B cell (primary cell): ENCODE data around the gene ANKFN1. TPM values are rescaled to one million over a fixed set of nuclear protein-coding genes. Genes with fewer than 3 reads are reported as not detected.

Experiments used
- ATAC-seq: fragments of 200-7000 bp; cut with Tn5 transposase; one replicate; pipeline ENCODE4 v1.10.0; 2021; ENCODE audit warnings: low read depth, mild to moderate bottlenecking, moderate number of reproducible peaks, moderate library complexity
- CTCF ChIA-PET: fragments of 350-600 bp; sonication (Branson Sonifier 250); formaldehyde crosslinking; loops from one replicate; lab custom pipeline; 2021; ENCODE audit warnings: antibody characterized with exemption, inconsistent platforms; lab: Charles Lee
- POLR2A ChIA-PET: fragments of 350-600 bp; sonication (Branson Sonifier 250); formaldehyde crosslinking; loops from one replicate; lab custom pipeline; 2021; ENCODE audit warnings: antibody characterized with exemption; lab: Charles Lee
- DNase-seq: peaks from one replicate; pipeline ENCODE4 v3.0.0; 2013
- H2AFZ ChIP-seq: 2 replicates; pipeline ENCODE4 v1.6.1; 2012; ENCODE audit warnings: mild to moderate bottlenecking, low read depth, low read length; ENCODE audit not compliant: insufficient read depth, poor library complexity, severe bottlenecking
- H3K27ac ChIP-seq, 2 donors: 1 replicate in 1 of 2; 2 replicates in 1 of 2; pipeline ENCODE4 v1.5.1; 2012 to 2013; ENCODE audit warnings: low read length in 2 of 2, mild to moderate bottlenecking in 2 of 2, moderate library complexity in 1 of 2
- H3K27me3 ChIP-seq, 4 experiments: fragments of 200-600 bp in 1 of 4; sonication (generic) in 1 of 4; replicated peaks in 1 of 4; 1 replicate in 2 of 4; 2 replicates in 2 of 4; pipeline versions ENCODE4 v1.6.1 to v1.7.0; 2013 to 2016; ENCODE audit warnings: low read length in 3 of 4, mild to moderate bottlenecking in 2 of 4, mixed read lengths in 1 of 4, moderate library complexity in 1 of 4; ENCODE audit not compliant: insufficient read depth in 4 of 4, control insufficient read depth in 3 of 4; ENCODE audit errors: control extremely low read depth in 1 of 4
- H3K36me3 ChIP-seq, 2 experiments: replicated peaks in 1 of 2; 1 replicate in 1 of 2; 2 replicates in 1 of 2; pipeline versions ENCODE4 v1.6.1 to v1.7.1; 2013; ENCODE audit warnings: low read length in 1 of 2; ENCODE audit not compliant: insufficient read depth in 2 of 2, control insufficient read depth in 1 of 2; ENCODE audit errors: control extremely low read depth in 1 of 2, extremely low read depth in 1 of 2
- H3K4me1 ChIP-seq, 2 donors: fragments of 200-600 bp in 1 of 2; sonication (generic) in 1 of 2; 1 replicate in 1 of 2; 2 replicates in 1 of 2; pipeline versions ENCODE4 v1.5.1 to v1.6.1; 2013 to 2017; ENCODE audit warnings: low read length in 2 of 2; ENCODE audit not compliant: control insufficient read depth in 2 of 2, insufficient read depth in 2 of 2
- H3K4me2 ChIP-seq: replicated peaks from 2 replicates; pipeline ENCODE3; 2012; ENCODE audit warnings: mild to moderate bottlenecking, low read depth, low read length; ENCODE audit not compliant: poor library complexity, severe bottlenecking
- H3K4me3 ChIP-seq, 5 experiments: fragments of 200-600 bp in 1 of 5; sonication (generic) in 1 of 5; 1 replicate in 3 of 5; 2 replicates in 2 of 5; pipeline versions ENCODE4 v1.5.1 to v1.7.0; 2011 to 2016; ENCODE audit warnings: low read length in 4 of 5, mild to moderate bottlenecking in 4 of 5, low read depth in 2 of 5, control low read depth in 1 of 5, moderate library complexity in 1 of 5; ENCODE audit not compliant: insufficient read depth in 1 of 5; ENCODE audit errors: control extremely low read depth in 1 of 5, extremely low read depth in 1 of 5
- H3K79me2 ChIP-seq: fragments of 200-600 bp; sonication (generic); one replicate; pipeline ENCODE4 v1.6.0; 2016; ENCODE audit warnings: low read length; ENCODE audit not compliant: control insufficient read depth, insufficient read depth
- H3K9ac ChIP-seq: fragments of 200-600 bp; sonication (generic); 2 replicates; pipeline ENCODE4 v1.6.1; 2017; ENCODE audit warnings: mild to moderate bottlenecking, low read length, moderate library complexity
- H3K9me3 ChIP-seq, 3 donors: one replicate each; pipeline versions ENCODE4 v1.6.1 to v1.7.1; 2013; ENCODE audit warnings: low read length in 2 of 3; ENCODE audit not compliant: control insufficient read depth in 2 of 3, insufficient read depth in 1 of 3; ENCODE audit errors: control extremely low read depth in 1 of 3
- H4K20me1 ChIP-seq: 2 replicates; pipeline ENCODE4 v1.6.0; 2012; ENCODE audit warnings: mild to moderate bottlenecking, low read length; ENCODE audit not compliant: insufficient read depth, control insufficient read depth, poor library complexity, severe bottlenecking
- H3K27ac Mint-ChIP-seq: one replicate; pipeline ENCODE4 v1.8.0; 2021; ENCODE audit warnings: mixed read lengths
- H3K27me3 Mint-ChIP-seq: one replicate; pipeline ENCODE4 v1.8.0; 2021; ENCODE audit warnings: mixed read lengths
- H3K4me1 Mint-ChIP-seq: one replicate; pipeline ENCODE4 v1.8.0; 2021; ENCODE audit warnings: mixed read lengths
- H3K4me3 Mint-ChIP-seq: one replicate; pipeline ENCODE4 v1.8.0; 2021; ENCODE audit warnings: mixed read lengths
- H3K9me3 Mint-ChIP-seq: one replicate; pipeline ENCODE4 v1.8.0; 2022; ENCODE audit warnings: mixed read lengths; ENCODE audit not compliant: insufficient read depth
- EZH2 ChIP-seq: IDR thresholded peaks from 2 replicates; pipeline ENCODE4 v1.6.1; 2012; ENCODE audit warnings: borderline replicate concordance, low read depth, mild to moderate bottlenecking, moderate library complexity, low read length; ENCODE audit not compliant: insufficient read depth, poor library complexity, severe bottlenecking
- WGBS: methylation state at CpG from one replicate; pipeline ENCODE4 v1.1.5; 2013; ENCODE audit warnings: missing lambda C conversion rate; ENCODE audit not compliant: insufficient coverage; 5-methylcytosine and 5-hydroxymethylcytosine counted together
- intact Hi-C: fragments of 100-400 bp; cut with micrococcal nuclease; formaldehyde crosslinking; loops from one replicate; pipeline ENCODE4 v1.10.0; 2022
- polyA plus RNA-seq: library from polyadenylated mRNA; depleted of rRNA; stranded (reverse); fragments of >200 nt; gene quantifications from 2 replicates; pipeline ENCODE4 v1.2.3, GENCODE V29; 2012
- total RNA-seq, 2 donors: library from RNA; stranded (reverse); fragments of 120-200 nt in 1 of 2; gene quantifications; 1 replicate in 1 of 2; 2 replicates in 1 of 2; pipeline versions ENCODE4 v1.2.3 to v1.2.4, GENCODE V29; 2013 to 2022
- TF ChIP-seq, protein P1 (sequence below): fragments of 200-600 bp; IDR thresholded peaks from one replicate; pipeline ENCODE4 v1.8.0; 2022; ENCODE audit warnings: antibody characterized with exemption, mild to moderate bottlenecking

ANKFN1 gene
- total and polyA plus RNA-seq, 2 donors (not counting 1 experiment from before 2014, with no cell fraction given), result not detected

DNA sequence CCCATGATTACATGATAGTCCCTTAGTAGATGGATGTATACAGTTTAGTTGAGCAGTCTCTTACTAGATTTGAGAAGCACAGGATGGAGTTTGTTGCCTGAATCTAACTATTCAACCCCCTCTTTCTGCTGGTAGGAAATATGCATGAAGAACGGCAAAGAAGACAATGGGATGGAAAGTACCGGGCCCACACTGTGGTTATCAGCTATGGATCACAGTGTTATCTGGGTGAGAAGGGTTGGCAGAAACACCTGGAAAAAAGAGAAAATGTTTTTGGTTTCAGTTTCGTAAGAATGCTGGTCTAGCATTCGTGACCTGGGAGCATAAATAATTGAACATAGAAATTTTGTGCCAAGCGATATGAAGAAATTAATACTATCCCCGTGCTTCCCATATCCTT lies 53.1 kb downstream of the ANKFN1 start:
- Histone ChIP-seq H3K27me3 (no peaks in the 10 kb centered on the region), H3K36me3 (no peaks in the 10 kb centered on the region), H2AFZ (no peak overlapping the region), H3K4me3 (no peak overlapping the region), H3K4me2 (no peak overlapping the region), H3K27ac (no peak overlapping the region), H4K20me1 (no peaks in the 10 kb centered on the region), H3K79me2 (no peaks in the 10 kb centered on the region), H3K4me1 (no peaks in the 10 kb centered on the region), H3K9ac (no peak overlapping the region), H3K9me3 (peaks cover 0 to 10% (median 0%) of the 10 kb centered on the region in 3 donors)
- ATAC-seq (no peak), DNase-seq (no peak)
- 88% methylated on average over 5 of the region's 6 CpGs for WGBS
- intact Hi-C loops, result no loop called here
- H3K9me3 Mint-ChIP-seq, result peaks cover 3% of the 10 kb centered on the region
- CTCF ChIA-PET, result no interaction called here
- H3K4me3 Mint-ChIP-seq, result no peak overlapping the region
- H3K27me3 Mint-ChIP-seq, result no peaks in the 10 kb centered on the region
- TF ChIP-seq EZH2, result no peak
- TF ChIP-seq, protein P1, sequence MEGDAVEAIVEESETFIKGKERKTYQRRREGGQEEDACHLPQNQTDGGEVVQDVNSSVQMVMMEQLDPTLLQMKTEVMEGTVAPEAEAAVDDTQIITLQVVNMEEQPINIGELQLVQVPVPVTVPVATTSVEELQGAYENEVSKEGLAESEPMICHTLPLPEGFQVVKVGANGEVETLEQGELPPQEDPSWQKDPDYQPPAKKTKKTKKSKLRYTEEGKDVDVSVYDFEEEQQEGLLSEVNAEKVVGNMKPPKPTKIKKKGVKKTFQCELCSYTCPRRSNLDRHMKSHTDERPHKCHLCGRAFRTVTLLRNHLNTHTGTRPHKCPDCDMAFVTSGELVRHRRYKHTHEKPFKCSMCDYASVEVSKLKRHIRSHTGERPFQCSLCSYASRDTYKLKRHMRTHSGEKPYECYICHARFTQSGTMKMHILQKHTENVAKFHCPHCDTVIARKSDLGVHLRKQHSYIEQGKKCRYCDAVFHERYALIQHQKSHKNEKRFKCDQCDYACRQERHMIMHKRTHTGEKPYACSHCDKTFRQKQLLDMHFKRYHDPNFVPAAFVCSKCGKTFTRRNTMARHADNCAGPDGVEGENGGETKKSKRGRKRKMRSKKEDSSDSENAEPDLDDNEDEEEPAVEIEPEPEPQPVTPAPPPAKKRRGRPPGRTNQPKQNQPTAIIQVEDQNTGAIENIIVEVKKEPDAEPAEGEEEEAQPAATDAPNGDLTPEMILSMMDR, result no peak
- POLR2A ChIA-PET, result no interaction called here
- H3K4me1 Mint-ChIP-seq, result no peaks in the 10 kb centered on the region
- H3K27ac Mint-ChIP-seq, result no peak overlapping the region

DNA sequence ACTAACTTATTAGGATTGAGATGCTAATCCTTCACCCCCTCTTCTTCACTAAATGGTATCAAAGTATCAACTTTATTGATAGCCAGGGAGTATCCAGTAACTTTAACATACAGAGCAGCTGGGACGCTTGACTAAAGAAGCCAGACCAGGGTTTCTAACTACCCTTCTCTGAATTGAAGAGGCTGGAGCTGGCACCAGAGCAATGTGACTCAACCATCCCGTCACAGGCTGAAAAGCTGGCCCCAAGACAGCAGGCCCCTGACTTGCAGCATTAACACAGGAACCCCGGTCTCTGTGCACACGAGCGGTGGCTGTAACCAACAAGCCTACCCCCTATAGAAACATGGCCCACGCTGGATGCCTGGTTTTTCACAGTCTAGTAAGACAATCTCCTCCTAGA lies 59.8 kb downstream of the ANKFN1 start:
- ChIA-PET POLR2A (no interaction called here), CTCF (no interaction called here)
- H4K20me1 ChIP-seq, result no peaks in the 10 kb centered on the region
- ATAC-seq (no peak), DNase-seq (no peak)
- no peaks in the 10 kb centered on the region for H3K4me1 Mint-ChIP-seq
- no peak overlapping the region for H3K9ac ChIP-seq
- no peak overlapping the region for H3K27ac ChIP-seq
- H3K9me3 ChIP-seq, result no peaks in the 10 kb centered on the region
- peaks cover 3% of the 10 kb centered on the region for H3K9me3 Mint-ChIP-seq
- no peak for TF ChIP-seq EZH2
- TF ChIP-seq, protein P1, result no peak
- intact Hi-C loops, result no loop called here
- no peak overlapping the region for H3K4me3 ChIP-seq
- H3K4me2 ChIP-seq, result no peak overlapping the region
- H3K36me3 ChIP-seq, result no peaks in the 10 kb centered on the region
- H3K4me3 Mint-ChIP-seq, result no peak overlapping the region
- no peaks in the 10 kb centered on the region for H3K79me2 ChIP-seq
- H3K27me3 Mint-ChIP-seq, result no peaks in the 10 kb centered on the region
- no peaks in the 10 kb centered on the region for H3K4me1 ChIP-seq
- H2AFZ ChIP-seq, result no peak overlapping the region
- 94% methylated on average over 2 of the region's 6 CpGs for whole genome bisulfite sequencing
- H3K27ac Mint-ChIP-seq, result no peak overlapping the region
- no peaks in the 10 kb centered on the region for H3K27me3 ChIP-seq
